HepG2 (cell line): ENCODE results near the gene VRK2. TPM values are rescaled to one million over a fixed set of nuclear protein-coding genes. Genes with fewer than 3 reads are reported as not detected.

Experiments used
- RELA ChIP-seq: sonication (generic); formaldehyde crosslinking; IDR thresholded peaks from 2 replicates; pipeline ENCODE4 v1.4.0; 2020; ENCODE audit warnings: missing genetic modification reagents
- SALL2 ChIP-seq: sonication (generic); formaldehyde crosslinking; IDR thresholded peaks from 2 replicates; pipeline ENCODE4 v1.8.1; 2023; ENCODE audit warnings: mild to moderate bottlenecking, missing genetic modification reagents, inconsistent platforms
- TOE1 ChIP-seq: sonication (generic); formaldehyde crosslinking; IDR thresholded peaks from 2 replicates; pipeline ENCODE4 v1.4.0; 2020; ENCODE audit warnings: mild to moderate bottlenecking, missing genetic modification reagents
- TP53 ChIP-seq: sonication (generic); formaldehyde crosslinking; conservative IDR thresholded peaks from 2 replicates; pipeline ENCODE4 v1.4.0; 2020; ENCODE audit warnings: missing genetic modification reagents
- ZNF142 ChIP-seq: sonication (generic); formaldehyde crosslinking; IDR thresholded peaks from 2 replicates; pipeline ENCODE4 v1.4.0; 2020; ENCODE audit warnings: missing genetic modification reagents
- ZNF354B ChIP-seq: sonication (generic); formaldehyde crosslinking; IDR thresholded peaks from 2 replicates; pipeline ENCODE4 v1.8.0; 2022; ENCODE audit warnings: mild to moderate bottlenecking, missing genetic modification reagents
- ZNF616 ChIP-seq: sonication (generic); formaldehyde crosslinking; IDR thresholded peaks from 2 replicates; pipeline ENCODE4 v1.5.0; 2020; ENCODE audit warnings: low read depth, mild to moderate bottlenecking, missing genetic modification reagents
- ZSCAN9 ChIP-seq: IDR thresholded peaks from 2 replicates; pipeline ENCODE4 v1.6.1; 2016; ENCODE audit warnings: borderline replicate concordance
- polyA plus RNA-seq, 8 experiments: library from polyadenylated mRNA; depleted of rRNA in 3 of 8; stranded (reverse) in 7 of 8; unstranded in 1 of 8; fragments of >200 nt; fragmentation: Illumina TruSeq in 4 of 8; extraction: Trizol in 4 of 8; gene quantifications; 2 replicates each; pipeline versions ENCODE4 v1.2.1 to v1.2.3, GENCODE V29; 2011 to 2016; ENCODE audit warnings: low read depth in 4 of 8, missing spikeins in 1 of 8, mixed read lengths in 1 of 8; ENCODE audit not compliant: insufficient read depth in 1 of 8
- total RNA-seq, 5 experiments: library from RNA; depleted of rRNA; stranded (reverse); fragments of >200 nt; fragmentation: Illumina TruSeq; extraction: Trizol; gene quantifications; 2 replicates each; pipeline ENCODE4 v1.2.3, GENCODE V29; 2016; ENCODE audit warnings: low read depth in 1 of 5
- TF ChIP-seq, protein P1 (sequence below): sonication (generic); formaldehyde crosslinking; IDR thresholded peaks from 2 replicates; pipeline ENCODE4 v1.5.0; 2020; ENCODE audit warnings: missing genetic modification reagents
- TF ChIP-seq, protein P2 (sequence below): sonication (generic); formaldehyde crosslinking; IDR thresholded peaks from 2 replicates; pipeline ENCODE4 v1.4.0; 2020; ENCODE audit warnings: missing genetic modification reagents, mild to moderate bottlenecking, borderline replicate concordance
- TF ChIP-seq, protein P3 (sequence below): sonication (generic); formaldehyde crosslinking; IDR thresholded peaks from 2 replicates; pipeline ENCODE4 v1.9.0; 2021; ENCODE audit warnings: missing genetic modification reagents, mild to moderate bottlenecking, borderline replicate concordance
- TF ChIP-seq, protein P4 (sequence below): sonication (generic); formaldehyde crosslinking; IDR thresholded peaks from 2 replicates; pipeline ENCODE4 v1.4.0; 2020; ENCODE audit warnings: missing genetic modification reagents, borderline replicate concordance

Gene VRK2
- total and polyA plus RNA-seq, 2 of the 13 experiments (the other 11 are each of a cell fraction or from before 2014, with no cell fraction given) = 13.3 to 29.1 TPM

- TF ChIP-seq ZNF142 (CRISPR knock-in tag) (peak; percentile 90), ZNF354B (0 out of 2 replicates have a peak, but pooled peaks have one; percentile 76), ZSCAN9 (CRISPR knock-in tag) (peak; percentile 61; the same call in 1 of the 2 replicates), TOE1 (CRISPR knock-in tag) (peak; percentile 68; the same call in 1 of the 2 replicates), SALL2 (CRISPR knock-in tag) (peak; percentile 94), ZNF616 (CRISPR knock-in tag) (peak; percentile 88), RELA (CRISPR knock-in tag) (peak; percentile 93), TP53 (CRISPR knock-in tag) (0 out of 2 replicates have a peak, but pooled peaks have one; percentile 51)
- TF ChIP-seq, protein P1, sequence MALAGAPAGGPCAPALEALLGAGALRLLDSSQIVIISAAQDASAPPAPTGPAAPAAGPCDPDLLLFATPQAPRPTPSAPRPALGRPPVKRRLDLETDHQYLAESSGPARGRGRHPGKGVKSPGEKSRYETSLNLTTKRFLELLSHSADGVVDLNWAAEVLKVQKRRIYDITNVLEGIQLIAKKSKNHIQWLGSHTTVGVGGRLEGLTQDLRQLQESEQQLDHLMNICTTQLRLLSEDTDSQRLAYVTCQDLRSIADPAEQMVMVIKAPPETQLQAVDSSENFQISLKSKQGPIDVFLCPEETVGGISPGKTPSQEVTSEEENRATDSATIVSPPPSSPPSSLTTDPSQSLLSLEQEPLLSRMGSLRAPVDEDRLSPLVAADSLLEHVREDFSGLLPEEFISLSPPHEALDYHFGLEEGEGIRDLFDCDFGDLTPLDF (CRISPR knock-in tag) = peak; percentile 92
- TF ChIP-seq, protein P2, sequence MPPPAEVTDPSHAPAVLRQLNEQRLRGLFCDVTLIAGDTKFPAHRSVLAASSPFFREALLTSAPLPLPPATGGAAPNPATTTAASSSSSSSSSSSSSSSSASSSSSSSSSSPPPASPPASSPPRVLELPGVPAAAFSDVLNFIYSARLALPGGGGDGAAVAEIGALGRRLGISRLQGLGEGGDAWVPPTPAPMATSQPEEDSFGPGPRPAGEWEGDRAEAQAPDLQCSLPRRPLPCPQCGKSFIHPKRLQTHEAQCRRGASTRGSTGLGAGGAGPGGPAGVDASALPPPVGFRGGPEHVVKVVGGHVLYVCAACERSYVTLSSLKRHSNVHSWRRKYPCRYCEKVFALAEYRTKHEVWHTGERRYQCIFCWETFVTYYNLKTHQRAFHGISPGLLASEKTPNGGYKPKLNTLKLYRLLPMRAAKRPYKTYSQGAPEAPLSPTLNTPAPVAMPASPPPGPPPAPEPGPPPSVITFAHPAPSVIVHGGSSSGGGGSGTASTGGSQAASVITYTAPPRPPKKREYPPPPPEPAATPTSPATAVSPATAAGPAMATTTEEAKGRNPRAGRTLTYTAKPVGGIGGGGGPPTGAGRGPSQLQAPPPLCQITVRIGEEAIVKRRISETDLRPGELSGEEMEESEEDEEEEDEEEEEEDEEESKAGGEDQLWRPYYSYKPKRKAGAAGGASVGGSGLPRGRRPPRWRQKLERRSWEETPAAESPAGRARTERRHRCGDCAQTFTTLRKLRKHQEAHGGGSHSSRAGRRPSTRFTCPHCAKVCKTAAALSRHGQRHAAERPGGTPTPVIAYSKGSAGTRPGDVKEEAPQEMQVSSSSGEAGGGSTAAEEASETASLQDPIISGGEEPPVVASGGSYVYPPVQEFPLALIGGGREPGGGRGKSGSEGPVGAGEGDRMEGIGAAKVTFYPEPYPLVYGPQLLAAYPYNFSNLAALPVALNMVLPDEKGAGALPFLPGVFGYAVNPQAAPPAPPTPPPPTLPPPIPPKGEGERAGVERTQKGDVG (CRISPR knock-in tag) = peak; percentile 91; the same call in 1 of the 2 replicates
- TF ChIP-seq, protein P3, sequence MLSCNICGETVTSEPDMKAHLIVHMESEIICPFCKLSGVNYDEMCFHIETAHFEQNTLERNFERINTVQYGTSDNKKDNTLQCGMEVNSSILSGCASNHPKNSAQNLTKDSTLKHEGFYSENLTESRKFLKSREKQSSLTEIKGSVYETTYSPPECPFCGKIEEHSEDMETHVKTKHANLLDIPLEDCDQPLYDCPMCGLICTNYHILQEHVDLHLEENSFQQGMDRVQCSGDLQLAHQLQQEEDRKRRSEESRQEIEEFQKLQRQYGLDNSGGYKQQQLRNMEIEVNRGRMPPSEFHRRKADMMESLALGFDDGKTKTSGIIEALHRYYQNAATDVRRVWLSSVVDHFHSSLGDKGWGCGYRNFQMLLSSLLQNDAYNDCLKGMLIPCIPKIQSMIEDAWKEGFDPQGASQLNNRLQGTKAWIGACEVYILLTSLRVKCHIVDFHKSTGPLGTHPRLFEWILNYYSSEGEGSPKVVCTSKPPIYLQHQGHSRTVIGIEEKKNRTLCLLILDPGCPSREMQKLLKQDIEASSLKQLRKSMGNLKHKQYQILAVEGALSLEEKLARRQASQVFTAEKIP (CRISPR knock-in tag) = peak; percentile 82; the same call in 1 of the 2 replicates
- TF ChIP-seq, protein P4, sequence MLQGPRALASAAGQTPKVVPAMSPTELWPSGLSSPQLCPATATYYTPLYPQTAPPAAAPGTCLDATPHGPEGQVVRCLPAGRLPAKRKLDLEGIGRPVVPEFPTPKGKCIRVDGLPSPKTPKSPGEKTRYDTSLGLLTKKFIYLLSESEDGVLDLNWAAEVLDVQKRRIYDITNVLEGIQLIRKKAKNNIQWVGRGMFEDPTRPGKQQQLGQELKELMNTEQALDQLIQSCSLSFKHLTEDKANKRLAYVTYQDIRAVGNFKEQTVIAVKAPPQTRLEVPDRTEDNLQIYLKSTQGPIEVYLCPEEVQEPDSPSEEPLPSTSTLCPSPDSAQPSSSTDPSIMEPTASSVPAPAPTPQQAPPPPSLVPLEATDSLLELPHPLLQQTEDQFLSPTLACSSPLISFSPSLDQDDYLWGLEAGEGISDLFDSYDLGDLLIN (CRISPR knock-in tag) = peak; percentile 92; the same call in 1 of the 2 replicates
Measured at GRCh38 chr2:58046585-58047372, at the start of gene VRK2 (continued).
